SHP77 (cell line): Measurements from ENCODE around the gene ATP1B1.
A peak's percentile ranks its signal among the peaks of the same experiment; 100 is the strongest.

Experiments used
- DNase-seq, 2 experiments: peaks; one replicate each; lab custom pipeline; 2025; lab: John Stamatoyannopoulos, UW

The ATP1B1 gene

DNA sequence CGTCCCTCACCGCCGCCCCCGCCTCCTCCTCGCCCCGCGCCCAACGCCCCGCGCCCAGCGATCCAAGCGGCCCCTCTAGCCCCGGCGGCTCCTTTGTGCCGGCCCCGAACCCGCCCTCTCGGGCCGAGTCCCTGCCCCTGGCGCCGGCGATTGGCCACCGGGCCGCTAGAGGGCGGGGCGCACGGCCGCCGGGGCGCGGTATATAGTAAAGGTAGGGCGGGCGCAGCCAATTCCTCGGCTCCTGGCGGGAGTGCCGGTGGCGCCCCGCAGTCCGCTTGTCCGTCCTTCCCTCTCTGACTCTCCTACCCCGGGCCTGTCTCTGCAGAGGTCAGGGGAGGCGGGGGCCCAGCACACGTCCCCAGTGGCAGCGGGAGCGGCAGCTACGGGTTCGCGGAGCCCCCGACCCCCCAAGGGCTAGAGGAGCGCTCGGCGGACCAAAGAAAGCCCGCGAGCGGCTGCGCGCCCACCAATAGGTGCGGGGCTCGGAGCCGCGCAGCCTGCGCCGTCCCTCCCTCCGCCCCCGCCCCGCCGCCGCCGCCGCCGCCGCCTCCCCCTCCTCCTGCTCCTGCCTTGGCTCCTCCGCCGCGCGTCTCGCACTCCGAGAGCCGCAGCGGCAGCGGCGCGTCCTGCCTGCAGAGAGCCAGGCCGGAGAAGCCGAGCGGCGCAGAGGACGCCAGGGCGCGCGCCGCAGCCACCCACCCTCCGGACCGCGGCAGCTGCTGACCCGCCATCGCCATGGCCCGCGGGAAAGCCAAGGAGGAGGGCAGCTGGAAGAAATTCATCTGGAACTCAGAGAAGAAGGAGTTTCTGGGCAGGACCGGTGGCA is at the start of gene ATP1B1:
Gene ATP1B1, plus strand, starts transcription at position 596 of the 826 bp plus-strand sequence. Its CDS starts 140 bp downstream, at position 736.
- DNase-seq, result peak; percentile 80 to 88

GRCh38 chr1:169059421-169059820 is 47.1 kb upstream of the ATP1B1 start:
- no peak for DNase-seq

DNA sequence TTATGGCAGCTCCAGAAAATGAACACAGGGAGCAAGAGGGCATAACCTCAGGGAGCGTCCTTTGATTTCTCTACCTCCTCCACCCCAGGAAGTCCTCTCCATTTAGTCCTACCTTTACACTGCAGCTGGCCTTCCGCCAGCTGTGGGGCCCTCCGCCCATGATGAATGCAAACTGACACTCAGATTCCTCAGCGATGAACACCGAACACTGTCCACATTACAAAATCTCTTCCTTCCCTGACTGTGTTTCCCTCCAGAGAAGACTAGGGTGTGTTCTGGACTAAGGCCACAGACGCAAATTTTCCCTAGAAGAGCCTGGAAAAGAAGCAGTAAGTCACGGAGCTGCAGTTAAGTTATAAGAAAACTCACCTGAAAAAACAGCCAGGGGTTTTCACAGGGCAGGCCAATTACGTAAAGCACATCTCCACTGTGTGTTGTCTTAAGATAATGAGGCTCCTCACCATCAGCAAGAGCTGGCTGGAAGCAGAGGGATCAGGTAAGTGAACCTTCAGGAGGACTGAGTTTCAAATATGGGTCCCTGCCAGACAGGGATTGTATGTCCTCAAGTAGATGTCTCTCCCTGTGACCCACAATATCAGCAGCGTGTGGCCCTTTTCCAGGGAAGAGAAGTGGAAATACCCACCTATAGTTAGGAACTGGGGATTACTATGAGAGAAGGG is 46.3 kb upstream of the ATP1B1 start:
- peak in 1 of 2 experiments; percentile 3 for DNase-seq

DNA sequence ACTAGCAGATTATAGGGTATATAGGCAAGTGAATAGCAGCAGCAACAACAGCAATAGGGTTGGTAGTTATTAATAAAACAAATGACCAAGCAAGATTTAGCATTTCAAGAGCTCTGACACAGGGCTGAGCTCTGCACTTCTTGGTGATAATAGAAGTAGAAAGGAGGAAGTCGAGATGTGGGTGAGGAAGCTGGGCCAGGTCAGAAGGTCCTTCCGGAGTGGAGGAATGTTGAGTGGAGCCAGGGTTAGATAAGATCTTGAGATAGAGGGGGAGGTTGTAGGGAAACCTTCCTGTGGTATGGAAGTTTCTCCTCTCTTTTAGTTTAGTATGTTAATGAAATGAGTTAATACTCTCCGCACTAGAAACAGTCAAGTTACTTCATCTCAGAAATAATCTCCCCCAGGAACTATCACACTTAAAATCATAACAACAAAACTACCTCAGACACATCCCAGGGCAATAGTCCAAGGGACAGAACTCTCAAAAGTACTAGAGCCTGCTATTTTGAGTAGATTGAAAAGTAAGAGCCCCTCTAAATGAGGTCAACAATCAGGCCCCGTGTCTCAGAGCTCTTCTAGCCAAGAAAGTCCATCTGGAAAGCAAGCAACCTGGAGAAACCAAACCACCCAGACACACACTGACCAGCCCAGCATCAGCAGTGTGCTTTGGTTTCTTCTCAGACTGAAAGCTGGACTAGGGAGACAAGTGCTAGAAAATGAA is 45.4 kb upstream of the ATP1B1 start:
- DNase-seq, result no peak

GRCh38 chr1:169062152-169062551 is 44.3 kb upstream of the ATP1B1 start:
- no peak for DNase-seq

GRCh38 chr1:169064103-169064502 is 42.4 kb upstream of the ATP1B1 start:
- no peak for DNase-seq

DNA sequence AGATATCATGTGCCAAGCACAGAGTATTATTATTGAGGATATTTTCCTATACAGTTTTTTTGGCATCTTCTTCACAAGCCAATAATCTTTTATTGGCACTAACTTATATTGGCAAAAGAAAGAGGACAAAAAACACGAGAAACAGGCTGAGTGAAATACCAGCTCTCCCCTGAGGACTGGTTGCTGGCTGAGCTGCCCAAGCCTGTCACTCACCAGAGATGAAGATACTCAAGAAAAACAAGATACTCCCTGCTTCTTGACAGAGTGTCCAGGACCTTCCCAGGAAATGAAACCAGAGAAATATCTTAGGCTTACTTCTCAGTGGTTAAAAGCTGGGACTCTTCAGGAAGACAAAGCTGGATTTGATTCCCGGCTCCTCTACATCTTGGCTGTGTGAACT is 35.9 kb upstream of the ATP1B1 start:
- no peak for DNase-seq

- no peak for DNase-seq
These were observed 35.5 kb upstream of the ATP1B1 start for GRCh38 chr1:169070958-169071357.

DNA sequence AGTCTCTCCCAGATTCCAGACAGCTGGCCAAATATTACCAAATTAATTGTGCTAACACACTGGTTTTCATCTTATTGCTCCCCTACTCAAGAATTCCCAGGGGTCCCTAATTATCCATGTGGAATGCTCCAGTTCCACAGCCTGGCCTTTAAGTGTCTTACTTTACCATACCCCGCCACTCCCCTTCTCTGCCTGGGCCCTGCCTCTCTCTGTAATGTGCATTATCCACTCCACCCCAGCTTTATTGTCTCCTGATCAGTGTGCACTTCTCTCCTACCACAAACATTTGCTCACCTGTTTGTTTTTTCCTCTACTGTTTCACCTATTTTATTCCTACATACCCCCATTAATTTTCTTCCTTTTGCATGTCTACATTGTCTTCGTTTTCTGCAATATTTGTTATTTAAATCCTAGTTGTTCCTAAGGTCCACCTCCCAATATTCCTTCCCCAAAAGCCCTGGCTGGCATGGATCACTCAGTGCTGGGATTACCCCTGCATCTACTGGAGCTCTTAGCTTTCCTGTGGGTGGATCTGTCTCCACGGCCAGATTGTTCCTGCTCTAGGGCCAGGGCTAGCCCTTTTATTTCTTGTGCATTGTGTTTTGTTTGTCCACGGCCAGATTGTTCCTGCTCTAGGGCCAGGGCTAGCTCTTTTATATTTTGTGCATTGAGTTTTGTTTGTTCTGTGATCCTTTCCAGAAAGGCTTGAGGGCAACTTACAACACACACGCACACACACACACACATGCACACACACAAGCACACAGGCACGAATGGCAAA is 33.4 kb upstream of the ATP1B1 start:
- no peak for DNase-seq

- DNase-seq, result no peak
These were observed 28.2 kb upstream of the ATP1B1 start for GRCh38 chr1:169078163-169078883.

DNA sequence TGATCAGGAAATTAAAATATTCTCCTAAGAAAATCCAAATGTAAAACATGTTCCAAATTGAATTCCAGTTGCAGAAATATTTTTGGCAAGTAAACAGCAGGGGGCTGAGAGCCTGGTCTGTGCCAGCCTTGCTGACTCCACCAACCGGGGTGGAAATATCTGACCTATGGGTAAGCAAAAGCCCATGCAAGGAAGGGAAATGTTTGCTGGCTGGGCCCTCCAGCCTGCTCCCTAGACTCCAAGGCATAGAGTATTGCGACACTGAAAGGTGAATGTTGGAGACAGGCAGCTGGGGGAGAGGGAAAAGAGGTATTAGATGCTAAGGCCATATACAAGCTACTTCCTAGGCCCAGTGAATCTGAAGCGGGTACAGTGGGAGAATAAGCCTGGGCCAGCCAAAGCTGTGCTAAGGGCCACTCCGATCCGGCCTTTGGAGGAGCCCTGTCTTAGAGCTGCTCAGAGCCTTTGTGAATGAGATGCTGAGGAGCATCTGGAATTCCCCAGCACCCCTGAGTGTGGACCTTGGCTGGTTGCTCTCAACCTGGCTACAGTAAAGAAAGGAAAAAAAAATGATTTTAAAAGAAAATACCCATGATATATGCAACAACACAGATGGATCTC is 24.9 kb upstream of the ATP1B1 start:
- no peak for DNase-seq

- no peak for DNase-seq
These were observed 20.6 kb upstream of the ATP1B1 start for GRCh38 chr1:169085911-169086310.

DNA sequence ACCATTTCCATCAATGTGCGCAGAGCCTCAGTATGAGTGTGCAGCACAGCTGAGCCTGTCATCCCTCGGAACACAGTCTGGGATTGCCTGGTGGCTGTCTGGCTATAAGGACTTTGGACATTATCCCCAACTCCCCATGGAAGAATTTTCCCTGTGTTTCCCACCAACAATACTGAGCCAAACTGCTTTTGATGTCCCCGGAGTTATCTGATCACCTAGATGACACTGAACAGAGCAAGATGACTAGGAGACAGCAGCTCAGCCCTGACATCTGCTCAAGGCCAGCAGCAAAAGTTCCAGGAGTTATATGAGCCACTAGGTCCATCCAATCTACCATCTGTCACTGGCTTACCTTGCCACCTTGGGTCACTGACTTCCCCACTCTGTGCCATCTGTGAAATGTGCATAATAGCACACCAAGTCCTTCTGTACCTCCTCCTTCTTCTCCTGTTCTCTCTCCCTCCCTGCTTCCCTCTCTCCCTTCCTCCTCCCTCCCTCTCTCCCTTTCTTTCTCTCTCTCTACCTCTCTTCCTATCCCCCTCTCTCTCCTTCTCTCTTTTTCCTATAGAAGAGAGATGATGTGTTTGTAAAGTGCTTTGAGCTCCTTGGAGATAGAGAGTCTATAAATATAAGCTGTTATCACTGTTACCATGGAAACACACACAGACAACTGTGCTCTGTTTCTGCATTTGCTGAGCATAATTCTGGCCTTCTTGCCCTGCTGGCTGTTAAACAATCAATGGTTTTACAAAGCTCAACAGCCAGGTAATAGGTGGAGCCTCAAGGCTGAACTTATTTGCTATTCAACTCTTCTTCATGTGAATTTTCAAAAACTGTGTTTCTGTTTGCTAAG is 19.7 kb upstream of the ATP1B1 start:
- no peak for DNase-seq

DNA sequence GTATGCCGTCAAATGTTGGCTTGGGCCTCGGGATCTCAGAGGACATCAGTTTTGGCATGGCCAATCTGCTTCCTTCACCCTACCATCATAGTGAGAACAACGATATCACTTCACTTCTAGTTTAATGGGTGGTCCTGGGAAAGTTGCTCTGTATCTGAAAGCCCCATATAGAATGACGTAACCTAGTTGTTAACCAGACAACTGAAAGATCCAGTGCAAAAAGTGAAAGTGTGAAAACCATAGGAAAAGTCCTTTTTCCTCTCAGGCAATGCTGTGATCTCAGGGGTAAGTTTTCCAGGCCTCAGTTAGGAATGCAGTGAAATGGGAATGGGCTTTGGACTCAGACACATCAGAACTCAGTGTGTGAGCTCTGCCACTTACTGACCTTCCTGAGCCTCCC is 18.6 kb upstream of the ATP1B1 start:
- DNase-seq, result no peak

DNA sequence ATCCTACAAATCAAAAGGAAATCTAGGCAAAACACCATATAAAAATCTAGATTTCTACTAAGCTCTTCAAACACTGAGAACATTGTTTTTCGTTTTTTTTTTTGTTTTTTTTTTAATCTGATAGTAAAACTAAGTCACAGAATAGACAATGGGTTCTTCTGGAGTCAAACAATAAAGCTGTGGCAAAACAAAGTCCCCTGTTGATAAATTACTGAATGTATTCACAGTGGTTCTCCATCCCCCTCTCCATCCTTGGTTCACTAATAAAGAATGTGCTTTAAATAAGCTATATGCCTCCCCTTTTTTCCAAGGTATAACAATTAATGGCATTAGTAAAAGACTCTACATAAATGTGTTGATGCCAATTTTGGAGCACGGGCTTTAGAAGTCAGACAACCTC is 16.7 kb upstream of the ATP1B1 start:
- DNase-seq, result no peak

DNA sequence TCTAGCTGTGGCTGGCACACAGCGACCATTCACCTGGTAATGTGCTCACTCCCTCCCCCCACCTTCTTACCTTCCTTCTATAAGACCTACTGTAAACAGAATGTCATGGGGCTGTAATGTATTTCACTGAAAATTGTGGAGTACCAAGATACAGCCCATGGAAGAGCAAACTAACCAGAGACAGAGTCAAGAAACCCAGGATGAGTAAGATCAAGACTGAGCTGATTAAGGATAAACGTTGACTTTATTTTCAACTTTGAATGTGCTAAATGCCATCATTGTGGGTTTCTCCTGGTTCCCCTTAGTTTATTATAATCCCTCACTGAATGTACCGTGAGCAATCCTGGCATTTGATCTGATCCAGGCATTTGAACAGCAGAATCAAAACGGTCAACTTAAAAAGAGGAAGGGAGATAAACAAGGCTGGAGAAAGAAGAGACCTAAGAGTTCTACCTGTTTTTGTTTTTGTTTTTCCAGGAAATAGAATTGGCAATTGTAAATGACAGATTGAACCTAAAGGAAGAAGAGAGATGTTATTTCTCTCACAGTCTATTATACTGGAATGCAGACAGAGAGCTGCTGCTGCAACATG is 16.1 kb upstream of the ATP1B1 start:
- no peak for DNase-seq

- DNase-seq, result no peak
These were observed 15.6 kb upstream of the ATP1B1 start for GRCh38 chr1:169090900-169091311.

GRCh38 chr1:169091480-169091941 is 15.0 kb upstream of the ATP1B1 start:
- DNase-seq, result no peak

DNA sequence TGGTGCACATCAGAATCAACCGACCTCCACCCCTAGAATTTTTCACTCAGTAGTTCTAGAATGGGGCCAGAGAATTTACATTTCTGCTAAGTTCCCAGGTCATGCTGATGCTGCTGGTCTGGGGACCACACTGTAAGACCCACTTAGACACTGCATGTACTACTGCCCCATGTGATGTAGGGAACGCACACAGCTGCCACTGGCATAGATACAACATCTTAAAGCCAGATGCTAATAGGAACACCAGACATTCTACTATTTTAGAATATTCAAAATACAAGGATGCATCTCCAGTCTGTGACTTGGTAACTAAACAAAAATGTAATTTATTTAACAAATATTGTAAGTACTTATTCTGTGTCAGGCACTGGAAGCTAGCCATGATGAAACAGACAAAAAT is 14.1 kb upstream of the ATP1B1 start:
- no peak for DNase-seq
